ENCODE results near the gene ZSWIM8.

ZSWIM8 gene

DNA sequence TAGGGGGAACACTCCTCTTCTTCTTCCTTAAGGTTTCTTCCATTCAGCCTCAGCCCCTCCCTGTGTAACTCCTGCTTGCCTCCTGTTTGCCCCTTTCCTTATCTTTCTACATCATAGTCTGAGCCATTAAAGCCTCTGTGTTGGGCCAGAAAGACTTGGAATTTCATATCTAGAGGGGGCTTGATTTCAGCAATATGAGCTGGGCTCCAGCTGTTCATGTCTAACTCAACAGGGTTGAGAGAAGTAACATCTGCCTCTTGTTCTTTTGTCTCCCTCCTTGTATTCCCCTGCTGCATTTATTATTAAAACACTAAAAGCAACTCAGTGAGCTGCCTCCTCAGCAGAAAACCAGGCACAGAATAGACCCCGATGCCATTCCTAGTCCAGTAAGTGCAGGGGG, 23.6 kb upstream of the ZSWIM8 start:
- no peak for DNase-seq
- CTCF ChIA-PET: no interaction called here
- Mint-ChIP-seq H3K27me3 (no peaks in the 10 kb centered on the region), H3K4me3 (no peak overlapping the region), H3K36me3 (peaks cover 66% of the 10 kb centered on the region), H3K27ac (no peak overlapping the region), H3K4me1 (peaks cover 61% of the 10 kb centered on the region), H3K9me3 (no peaks in the 10 kb centered on the region)

DNA sequence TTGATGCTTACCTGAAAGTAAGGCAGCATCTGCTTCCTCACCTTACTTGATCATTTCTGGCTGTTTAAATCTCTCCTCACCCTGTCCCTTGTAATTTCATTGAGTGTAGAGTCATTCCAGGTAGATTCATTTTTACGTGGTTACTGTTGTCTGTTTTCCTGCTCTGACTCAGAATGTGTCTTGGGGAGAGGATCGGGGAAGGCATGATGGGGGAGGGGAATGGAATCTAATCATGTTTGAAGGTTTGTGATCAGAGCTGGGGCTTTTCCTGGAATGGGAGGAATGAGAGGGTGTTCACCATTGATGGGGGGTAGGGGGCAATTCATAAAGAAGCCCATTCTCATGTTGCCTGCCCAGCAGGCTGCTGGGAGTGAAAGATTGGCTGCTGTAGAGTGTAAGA, 22.5 kb upstream of the ZSWIM8 start:
- H3K4me3 Mint-ChIP-seq: no peak overlapping the region
- peaks cover 61% of the 10 kb centered on the region for H3K4me1 Mint-ChIP-seq
- no peak for DNase-seq
- H3K9me3 Mint-ChIP-seq: no peaks in the 10 kb centered on the region
- H3K27ac Mint-ChIP-seq: peak overlapping the region; percentile 7
- H3K27me3 Mint-ChIP-seq: no peaks in the 10 kb centered on the region
- CTCF ChIA-PET: interaction anchor here (0.5 to 1.4 kb wide), 2 partner anchors 12 to 32 kb away, joined by 3 to 4 read pairs; no protein-coding TSS in a partner anchor
- H3K36me3 Mint-ChIP-seq: peaks cover 72% of the 10 kb centered on the region

DNA sequence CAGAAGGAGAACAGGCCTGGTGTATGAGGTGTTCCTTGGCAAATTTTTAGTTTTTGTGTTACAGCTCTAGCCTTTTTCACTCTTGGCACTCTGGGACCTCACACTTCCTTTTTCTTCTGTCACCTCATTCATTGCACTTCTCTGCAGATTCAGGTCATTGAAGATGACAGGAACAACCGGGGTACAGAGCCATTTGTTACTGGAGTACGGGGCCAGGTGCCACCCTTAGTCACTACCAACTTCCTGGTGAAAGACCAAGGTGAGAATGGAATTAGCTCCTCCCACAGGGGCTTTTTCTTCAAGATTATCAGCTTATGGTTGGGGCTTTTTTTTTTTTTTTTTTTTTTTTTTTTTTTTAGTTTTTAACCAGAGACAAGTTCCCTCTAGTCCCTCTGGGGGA, 22.1 kb upstream of the ZSWIM8 start:
- CTCF ChIA-PET: interaction anchor here (0.5 to 1.4 kb wide), 2 partner anchors 11 to 33 kb away, joined by 3 to 4 read pairs; no protein-coding TSS in a partner anchor
- Mint-ChIP-seq H3K27me3 (no peaks in the 10 kb centered on the region), H3K4me3 (no peak overlapping the region), H3K27ac (no peak overlapping the region), H3K9me3 (no peaks in the 10 kb centered on the region), H3K4me1 (peaks cover 58% of the 10 kb centered on the region), H3K36me3 (peaks cover 72% of the 10 kb centered on the region)
- DNase-seq: no peak

DNA sequence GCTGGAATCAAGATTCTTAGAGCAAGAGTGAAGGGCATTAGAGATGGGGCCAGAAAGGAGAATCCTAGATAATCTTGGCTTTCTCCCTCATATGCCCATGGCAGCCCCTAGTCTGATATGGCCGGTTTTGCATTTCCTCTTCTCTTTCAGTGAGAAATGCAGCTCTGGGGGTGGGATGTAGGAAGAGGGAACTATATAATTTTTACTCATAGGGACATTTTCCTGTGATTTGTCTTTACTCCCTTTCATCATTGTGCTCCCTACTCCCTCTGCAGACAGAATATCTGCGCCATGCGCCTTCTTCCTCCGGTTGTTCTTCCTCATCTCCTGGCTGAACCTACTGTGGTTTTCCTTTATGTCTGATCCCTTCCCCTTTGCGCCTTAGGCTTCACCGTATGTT, 20.3 kb upstream of the ZSWIM8 start:
- Mint-ChIP-seq H3K36me3 (peaks cover 77% of the 10 kb centered on the region), H3K4me1 (peaks cover 56% of the 10 kb centered on the region), H3K27ac (no peak overlapping the region), H3K4me3 (no peak overlapping the region), H3K27me3 (no peaks in the 10 kb centered on the region), H3K9me3 (no peaks in the 10 kb centered on the region)
- DNase-seq: no peak
- CTCF ChIA-PET: no interaction called here

DNA sequence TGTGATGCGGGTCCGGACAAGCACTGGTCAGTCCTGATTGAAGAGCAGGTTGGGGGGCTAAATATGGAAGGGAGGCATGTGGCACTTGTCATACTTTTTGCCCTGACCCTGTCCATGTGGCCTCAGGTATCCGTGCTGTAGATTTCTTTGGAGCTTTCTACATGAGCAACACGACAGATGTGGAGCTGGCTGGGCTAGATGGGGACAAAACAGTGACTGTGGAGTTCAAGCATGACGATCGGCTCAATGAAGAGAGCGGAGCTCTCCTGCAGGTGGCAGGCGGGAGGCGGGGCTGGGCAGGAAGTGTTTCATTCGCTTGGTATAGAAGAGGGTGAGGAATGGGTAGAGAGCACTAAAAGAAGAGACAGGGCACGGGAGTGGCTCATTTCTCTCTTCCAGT, 16.5 kb upstream of the ZSWIM8 start:
- Mint-ChIP-seq H3K27me3 (peaks cover 7% of the 10 kb centered on the region), H3K36me3 (peaks cover 70% of the 10 kb centered on the region)
- CTCF ChIA-PET: interaction anchor here (0.7 to 2.5 kb wide), 8 partner anchors 9 to 246 kb away, joined by 3 to 20 read pairs (median 5); partner anchors contain the start of genes CHCHD1 and SEC24C

DNA sequence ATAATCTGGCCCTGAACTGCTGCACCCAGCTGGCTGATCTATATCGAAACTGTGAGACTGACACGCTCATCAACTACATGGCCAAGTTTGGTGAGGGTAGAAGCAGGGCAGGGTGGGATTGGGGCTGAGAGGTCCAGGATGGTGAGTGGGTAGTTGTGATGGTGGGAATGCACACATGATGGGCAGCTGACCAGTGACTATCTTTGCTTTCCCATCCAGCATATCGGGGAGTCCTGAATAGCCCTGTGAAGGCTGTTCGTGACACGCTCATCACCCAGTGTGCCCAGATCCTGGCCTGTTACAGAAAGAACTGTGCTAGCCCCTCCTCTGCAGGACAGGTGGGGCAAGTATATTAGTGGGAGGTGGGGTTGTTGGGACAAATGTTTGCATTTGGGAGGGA, 16.0 kb upstream of the ZSWIM8 start:
- DNase-seq: no peak
- CTCF ChIA-PET: interaction anchor here (0.7 to 2.5 kb wide), 7 partner anchors 11 to 246 kb away, joined by 3 to 20 read pairs (median 5); partner anchors contain the start of gene SEC24C
- H3K27me3 Mint-ChIP-seq: peaks cover 7% of the 10 kb centered on the region
- peaks cover 59% of the 10 kb centered on the region for H3K4me1 Mint-ChIP-seq
- no peaks in the 10 kb centered on the region for H3K9me3 Mint-ChIP-seq
- H3K36me3 Mint-ChIP-seq: peaks cover 73% of the 10 kb centered on the region
- H3K4me3 Mint-ChIP-seq: no peak overlapping the region
- H3K27ac Mint-ChIP-seq: peak overlapping the region; percentile 67

More for the DNA sequence above, 16.5 kb upstream of the ZSWIM8 start:
- DNase-seq: peak; percentile 84
- Mint-ChIP-seq H3K4me1 (peaks cover 55% of the 10 kb centered on the region), H3K9me3 (no peaks in the 10 kb centered on the region), H3K4me3 (no peak overlapping the region), H3K27ac (peak overlapping the region; percentile 67)

DNA sequence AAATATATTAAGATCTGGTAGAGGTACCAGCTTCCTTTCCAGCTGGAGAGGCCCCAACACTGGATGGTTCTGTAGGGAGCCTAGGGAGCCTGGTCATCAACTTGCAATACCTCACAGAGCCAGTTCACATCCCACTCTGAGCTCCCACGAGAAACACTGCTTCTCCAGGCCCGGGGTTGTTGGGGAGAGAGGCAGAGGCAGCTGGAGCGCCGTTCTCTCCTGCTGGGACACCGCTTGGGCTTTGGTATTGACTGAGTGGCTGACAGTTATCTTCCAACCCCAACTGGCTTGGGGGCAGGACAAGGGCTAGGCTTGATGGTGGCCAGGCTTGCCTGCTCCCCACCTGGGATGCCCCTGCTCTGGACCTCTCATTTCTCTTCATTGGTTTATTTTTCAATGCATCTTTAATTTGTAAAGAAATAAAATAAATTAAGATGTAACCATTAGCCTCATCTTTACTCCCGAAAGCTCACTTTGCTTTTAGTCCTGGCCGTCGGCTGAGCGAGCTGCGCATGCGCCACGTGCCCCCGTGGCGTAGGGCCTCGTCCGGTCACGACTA, 13.6 kb upstream of the ZSWIM8 start:
- Mint-ChIP-seq H3K27ac (peak overlapping the region; percentile 93), H3K4me3 (peak overlapping the region; percentile 97), H3K4me1 (peaks cover 68% of the 10 kb centered on the region), H3K36me3 (peaks cover 68% of the 10 kb centered on the region), H3K27me3 (peaks cover 7% of the 10 kb centered on the region), H3K9me3 (no peaks in the 10 kb centered on the region)
- peak; percentile 86 for DNase-seq
- CTCF ChIA-PET: interaction anchor here (0.9 to 2.0 kb wide), 6 partner anchors 10 to 106 kb away, joined by 3 to 7 read pairs (median 4); partner anchors contain the start of genes CHCHD1 and ZSWIM8

DNA sequence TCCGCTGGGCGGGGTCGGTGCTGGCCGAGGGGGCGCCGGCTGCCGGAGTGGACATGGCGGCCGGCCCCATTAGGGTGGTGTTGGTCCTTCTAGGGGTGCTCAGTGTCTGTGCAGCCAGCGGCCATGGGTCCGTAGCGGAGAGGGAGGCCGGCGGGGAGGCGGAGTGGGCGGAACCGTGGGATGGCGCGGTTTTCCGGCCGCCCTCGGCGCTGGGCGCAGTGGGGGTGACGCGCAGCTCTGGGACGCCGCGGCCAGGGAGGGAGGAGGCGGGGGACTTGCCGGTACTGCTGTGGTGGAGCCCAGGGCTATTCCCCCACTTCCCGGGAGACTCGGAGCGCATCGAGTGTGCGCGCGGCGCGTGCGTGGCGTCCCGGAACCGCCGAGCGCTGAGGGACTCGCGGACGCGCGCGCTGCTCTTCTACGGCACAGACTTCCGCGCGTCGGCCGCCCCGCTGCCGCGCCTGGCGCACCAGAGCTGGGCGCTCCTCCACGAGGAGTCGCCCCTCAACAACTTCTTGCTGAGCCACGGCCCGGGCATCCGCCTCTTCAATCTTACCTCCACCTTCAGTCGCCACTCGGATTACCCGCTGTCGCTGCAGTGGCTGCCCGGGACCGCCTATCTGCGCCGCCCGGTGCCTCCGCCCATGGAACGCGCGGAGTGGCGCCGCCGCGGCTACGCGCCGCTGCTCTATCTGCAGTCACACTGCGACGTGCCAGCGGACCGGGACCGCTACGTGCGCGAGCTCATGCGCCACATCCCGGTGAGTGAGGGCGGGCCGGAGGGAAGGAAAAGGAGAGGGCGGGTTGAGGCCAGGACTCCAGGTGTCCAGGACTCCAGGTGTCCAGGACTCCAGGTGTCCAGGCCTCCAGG, 12.9 kb upstream of the ZSWIM8 start:
- DNase-seq: peak; percentile 88
- Mint-ChIP-seq H3K27ac (peak overlapping the region; percentile 93), H3K9me3 (no peaks in the 10 kb centered on the region), H3K4me3 (peak overlapping the region; percentile 97), H3K36me3 (peaks cover 67% of the 10 kb centered on the region), H3K4me1 (peaks cover 70% of the 10 kb centered on the region), H3K27me3 (peaks cover 7% of the 10 kb centered on the region)
- CTCF ChIA-PET: interaction anchor here (0.9 to 2.0 kb wide), 7 partner anchors 8 to 105 kb away, joined by 3 to 7 read pairs (median 4); partner anchors contain the start of genes CHCHD1 and ZSWIM8

DNA sequence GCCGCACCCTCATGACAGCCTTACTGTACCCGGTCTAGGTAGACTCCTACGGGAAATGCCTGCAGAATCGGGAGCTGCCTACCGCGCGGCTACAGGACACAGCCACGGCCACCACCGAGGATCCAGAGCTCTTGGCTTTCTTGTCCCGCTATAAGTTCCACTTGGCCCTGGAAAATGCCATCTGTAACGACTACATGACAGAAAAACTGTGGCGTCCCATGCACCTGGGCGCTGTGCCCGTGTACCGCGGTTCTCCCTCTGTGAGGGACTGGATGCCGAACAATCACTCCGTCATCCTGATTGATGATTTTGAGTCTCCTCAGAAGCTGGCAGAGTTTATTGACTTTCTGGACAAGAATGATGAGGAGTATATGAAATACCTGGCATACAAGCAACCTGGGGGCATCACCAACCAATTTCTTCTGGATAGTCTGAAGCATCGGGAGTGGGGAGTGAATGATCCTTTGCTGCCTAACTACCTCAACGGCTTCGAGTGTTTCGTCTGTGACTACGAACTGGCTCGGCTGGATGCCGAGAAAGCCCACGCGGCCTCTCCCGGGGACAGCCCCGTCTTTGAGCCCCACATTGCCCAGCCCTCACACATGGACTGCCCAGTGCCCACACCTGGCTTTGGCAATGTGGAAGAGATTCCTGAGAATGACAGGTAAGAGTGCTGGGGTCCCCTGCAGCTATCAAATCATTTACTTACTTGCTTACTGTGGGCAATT, 12.1 kb upstream of the ZSWIM8 start:
- H3K4me1 Mint-ChIP-seq: peaks cover 66% of the 10 kb centered on the region
- peak overlapping the region; percentile 97 for H3K4me3 Mint-ChIP-seq
- peaks cover 7% of the 10 kb centered on the region for H3K27me3 Mint-ChIP-seq
- H3K36me3 Mint-ChIP-seq: peaks cover 65% of the 10 kb centered on the region
- H3K27ac Mint-ChIP-seq: peak overlapping the region; percentile 93
- CTCF ChIA-PET: interaction anchor here (0.6 to 1.7 kb wide), 7 partner anchors 8 to 105 kb away, joined by 3 to 5 read pairs (median 3); no protein-coding TSS in a partner anchor
- DNase-seq: no peak
- no peaks in the 10 kb centered on the region for H3K9me3 Mint-ChIP-seq

DNA sequence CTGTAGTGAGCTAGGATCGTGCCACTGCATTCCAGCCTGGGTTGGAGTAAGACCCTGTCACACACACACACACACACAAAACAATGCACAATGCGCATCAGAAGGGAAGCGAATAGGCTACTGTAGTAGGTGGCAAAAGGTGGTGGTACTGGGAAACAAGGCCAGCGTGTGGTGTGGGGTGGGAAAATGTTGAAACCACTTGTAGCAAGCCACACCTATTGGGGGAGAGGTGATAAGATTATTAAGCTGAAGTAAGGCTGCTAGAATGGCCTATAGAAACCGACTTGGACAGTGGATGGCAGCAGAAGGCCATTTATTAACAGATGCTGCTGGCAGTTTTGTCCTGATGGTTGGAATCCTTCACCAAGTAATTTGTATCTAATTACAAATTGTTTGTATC, 10.8 kb upstream of the ZSWIM8 start:
- H3K9me3 Mint-ChIP-seq: no peaks in the 10 kb centered on the region
- H3K36me3 Mint-ChIP-seq: peaks cover 61% of the 10 kb centered on the region
- peaks cover 7% of the 10 kb centered on the region for H3K27me3 Mint-ChIP-seq
- DNase-seq: no peak
- H3K4me1 Mint-ChIP-seq: peaks cover 59% of the 10 kb centered on the region
- CTCF ChIA-PET: interaction anchor here (1.0 kb wide), 2 partner anchors 9 to 11 kb away, joined by 3 read pairs; no protein-coding TSS in a partner anchor
- H3K4me3 Mint-ChIP-seq: peak overlapping the region; percentile 97
- H3K27ac Mint-ChIP-seq: no peak overlapping the region

DNA sequence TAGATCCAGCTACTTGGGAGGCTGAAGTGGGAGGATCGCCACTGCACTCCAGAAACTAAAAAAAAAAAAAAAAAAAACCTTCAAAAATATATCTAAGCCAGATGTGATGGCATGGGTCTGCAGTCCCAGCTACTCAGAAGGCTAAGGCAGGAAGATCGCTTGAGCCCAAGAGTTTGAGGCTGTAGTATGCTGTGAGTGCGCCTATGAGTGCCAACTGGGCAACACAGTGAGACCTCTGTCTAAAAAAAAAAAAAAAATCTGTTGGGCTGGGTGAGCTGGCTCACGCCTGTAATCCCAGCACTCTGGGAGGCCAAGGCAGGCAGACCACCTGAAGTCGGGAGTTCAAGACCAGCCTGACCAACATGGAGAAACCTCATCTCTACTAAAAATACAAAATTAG, 6.4 kb upstream of the ZSWIM8 start:
- no peak for DNase-seq
- Mint-ChIP-seq H3K4me1 (peaks cover 64% of the 10 kb centered on the region), H3K36me3 (peaks cover 39% of the 10 kb centered on the region), H3K27ac (no peak overlapping the region), H3K9me3 (no peaks in the 10 kb centered on the region), H3K27me3 (no peaks in the 10 kb centered on the region), H3K4me3 (no peak overlapping the region)
- CTCF ChIA-PET: interaction anchor here (0.6 to 0.9 kb wide), 2 partner anchors 26 to 31 kb away, joined by 3 to 4 read pairs; no protein-coding TSS in a partner anchor

DNA sequence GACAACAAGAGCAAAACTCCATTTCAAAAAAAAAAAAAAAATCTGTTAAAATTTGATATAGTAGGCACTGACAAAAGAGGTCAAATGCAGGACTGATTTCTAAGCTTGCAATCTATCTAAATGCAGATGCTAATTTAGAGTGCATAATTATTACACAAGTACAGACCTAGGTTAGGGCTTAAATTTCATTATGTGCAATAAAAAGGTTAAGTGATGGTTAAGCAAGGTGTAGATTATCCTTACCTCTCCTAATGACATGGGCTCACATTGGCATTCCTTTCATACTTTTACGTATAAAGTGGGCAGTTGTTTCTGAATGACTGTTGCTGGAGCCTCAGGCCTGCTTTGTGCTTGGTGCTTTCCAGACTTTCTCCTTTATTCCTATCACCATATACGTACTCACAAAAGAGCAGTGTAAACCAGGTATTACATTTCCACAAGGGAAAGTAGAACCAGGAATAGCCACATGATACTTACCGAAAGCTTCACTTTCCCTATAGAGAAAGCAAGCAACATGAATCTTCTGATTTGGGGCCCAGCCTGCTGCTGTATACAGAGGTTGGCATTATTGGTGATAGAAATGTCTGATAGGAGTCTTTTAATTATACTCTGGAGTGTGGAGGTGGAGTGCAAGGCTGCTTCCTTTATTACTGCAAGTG, 5.7 kb upstream of the ZSWIM8 start:
- CTCF ChIA-PET: interaction anchor here (0.9 to 2.2 kb wide), 2 partner anchors 12 to 31 kb away, joined by 4 to 6 read pairs; no protein-coding TSS in a partner anchor
- H3K27me3 Mint-ChIP-seq: no peaks in the 10 kb centered on the region
- H3K4me3 Mint-ChIP-seq: peak overlapping the region; percentile 23
- no peaks in the 10 kb centered on the region for H3K9me3 Mint-ChIP-seq
- peaks cover 65% of the 10 kb centered on the region for H3K4me1 Mint-ChIP-seq
- H3K36me3 Mint-ChIP-seq: peaks cover 33% of the 10 kb centered on the region
- DNase-seq: no peak
- H3K27ac Mint-ChIP-seq: no peak overlapping the region

DNA sequence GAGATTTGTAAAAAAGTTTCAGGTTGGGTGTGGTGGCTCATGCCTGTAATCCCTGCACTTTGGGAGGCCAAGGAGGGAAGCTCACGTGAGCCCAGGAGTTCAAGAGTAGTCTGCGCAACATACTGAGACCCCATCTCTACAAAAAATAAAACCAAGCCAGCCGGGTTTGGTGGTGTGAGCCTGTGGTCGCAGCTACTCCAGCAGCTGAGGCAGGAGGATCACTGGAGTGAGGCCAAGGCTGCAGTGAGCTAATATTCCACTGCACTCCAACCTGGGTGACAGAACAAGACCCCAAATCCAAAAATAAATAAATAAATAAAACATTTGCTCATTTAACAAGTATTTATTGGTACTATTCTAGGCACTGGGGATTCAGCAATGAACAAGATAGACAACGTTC, 5.1 kb upstream of the ZSWIM8 start:
- Mint-ChIP-seq H3K9me3 (no peaks in the 10 kb centered on the region), H3K4me1 (peaks cover 66% of the 10 kb centered on the region), H3K27ac (peak overlapping the region; percentile 83), H3K4me3 (peak overlapping the region; percentile 99), H3K36me3 (peaks cover 28% of the 10 kb centered on the region), H3K27me3 (no peaks in the 10 kb centered on the region)
- DNase-seq: no peak
- CTCF ChIA-PET: interaction anchor here (1.0 to 2.2 kb wide), 2 partner anchors 7 to 12 kb away, joined by 4 to 6 read pairs; no protein-coding TSS in a partner anchor
